T-cell (primary cell): ENCODE results near the gene RPH3AL. TPM values are rescaled to one million over a fixed set of nuclear protein-coding genes. Genes with fewer than 3 reads are reported as not detected.

Experiments used
- ATAC-seq, 4 experiments: fragments of 200-7000 bp in 3 of 4; fragments of 150-1000 bp in 1 of 4; cut with Tn5 transposase; replicated peaks in 1 of 4; 1 replicate in 3 of 4; 2 replicates in 1 of 4; pipeline ENCODE4 v1.10.0; 2021; ENCODE audit warnings: moderate library complexity in 3 of 4, mild to moderate bottlenecking in 2 of 4, moderate number of reproducible peaks in 1 of 4
- CTCF ChIA-PET, 2 donors: fragments of 300-600 bp; sonication (Branson Sonifier 250); formaldehyde crosslinking; loops; one replicate each; lab custom pipeline; 2022; ENCODE audit warnings: antibody characterized with exemption in 2 of 2; lab: Charles Lee
- POLR2A ChIA-PET, 2 donors: fragments of 300-600 bp; sonication (Branson Sonifier 250); formaldehyde crosslinking; loops; one replicate each; lab custom pipeline; 2022; ENCODE audit warnings: antibody characterized with exemption in 2 of 2; lab: Charles Lee
- DNase-seq, 35 experiments: peaks; one replicate each; pipeline versions ENCODE4 v3.0.0 to v3.0.0-alpha.2; 2013 to 2023
- H3K27ac ChIP-seq: one replicate; pipeline ENCODE4 v1.5.1; 2013; ENCODE audit warnings: low read length
- H3K27me3 ChIP-seq, 2 experiments: replicated peaks in 1 of 2; 1 replicate in 1 of 2; 2 replicates in 1 of 2; pipeline versions ENCODE4 v1.6.1 to v1.7.0; 2013; ENCODE audit warnings: low read length in 1 of 2, mixed read lengths in 1 of 2; ENCODE audit not compliant: control insufficient read depth in 2 of 2, insufficient read depth in 2 of 2; ENCODE audit errors: extremely low read depth in 1 of 2
- H3K36me3 ChIP-seq, 2 donors: 1 replicate in 1 of 2; 2 replicates in 1 of 2; pipeline versions ENCODE4 v1.6.1 to v1.7.0; 2013; ENCODE audit warnings: low read length in 1 of 2; ENCODE audit not compliant: control insufficient read depth in 2 of 2, insufficient read depth in 1 of 2; ENCODE audit errors: extremely low read depth in 1 of 2
- H3K4me1 ChIP-seq, 2 experiments: 1 replicate in 1 of 2; 2 replicates in 1 of 2; pipeline versions ENCODE4 v1.6.1 to v1.7.0; 2013; ENCODE audit warnings: low read length in 2 of 2, mixed read lengths in 1 of 2; ENCODE audit not compliant: insufficient read depth in 2 of 2, control insufficient read depth in 1 of 2; ENCODE audit errors: extremely low read depth in 1 of 2
- H3K4me3 ChIP-seq, 2 donors: 1 replicate in 1 of 2; 2 replicates in 1 of 2; pipeline versions ENCODE4 v1.5.1 to v1.7.0; 2013; ENCODE audit warnings: mild to moderate bottlenecking in 2 of 2, low read length in 1 of 2, moderate library complexity in 1 of 2; ENCODE audit not compliant: control insufficient read depth in 1 of 2; ENCODE audit errors: extremely low read depth in 1 of 2
- H3K9me3 ChIP-seq: 2 replicates; pipeline ENCODE4 v1.7.0; 2013
- H3K27ac Mint-ChIP-seq, 2 donors: one replicate each; pipeline ENCODE4 v1.8.0; 2020 to 2021; ENCODE audit warnings: mild to moderate bottlenecking in 2 of 2, mixed read lengths in 2 of 2
- H3K27me3 Mint-ChIP-seq, 2 donors: one replicate each; pipeline ENCODE4 v1.8.0; 2021 to 2022; ENCODE audit warnings: mixed read lengths in 2 of 2
- H3K36me3 Mint-ChIP-seq: one replicate; pipeline ENCODE4 v1.8.0; 2021; ENCODE audit warnings: mixed read lengths
- H3K4me1 Mint-ChIP-seq, 3 donors: one replicate each; pipeline ENCODE4 v1.8.0; 2020 to 2022; ENCODE audit warnings: mixed read lengths in 3 of 3, mild to moderate bottlenecking in 1 of 3
- H3K4me3 Mint-ChIP-seq, 3 donors: one replicate each; pipeline ENCODE4 v1.8.0; 2020 to 2022; ENCODE audit warnings: mild to moderate bottlenecking in 3 of 3, mixed read lengths in 3 of 3, moderate library complexity in 3 of 3
- H3K9me3 Mint-ChIP-seq, 3 donors: one replicate each; pipeline ENCODE4 v1.8.0; 2020 to 2022; ENCODE audit warnings: mixed read lengths in 3 of 3
- WGBS: methylation state at CpG from one replicate; pipeline ENCODE4 v1.1.5; 2013; ENCODE audit warnings: missing lambda C conversion rate; ENCODE audit not compliant: insufficient coverage; 5-methylcytosine and 5-hydroxymethylcytosine counted together
- total RNA-seq, 35 experiments: library from RNA in 6 of 35; stranded (reverse) in 6 of 35; fragments of 120-200 nt in 1 of 35; gene quantifications; one replicate each; pipeline versions ENCODE4 v1.2.1 to v1.2.4 and lab custom pipeline; 2013 to 2026

Gene RPH3AL
- total RNA-seq, 5 donors from 2014 or later (not counting 1 experiment from before 2014, with no cell fraction given): 4.5 to 10.5 (median 5.3) TPM

DNA sequence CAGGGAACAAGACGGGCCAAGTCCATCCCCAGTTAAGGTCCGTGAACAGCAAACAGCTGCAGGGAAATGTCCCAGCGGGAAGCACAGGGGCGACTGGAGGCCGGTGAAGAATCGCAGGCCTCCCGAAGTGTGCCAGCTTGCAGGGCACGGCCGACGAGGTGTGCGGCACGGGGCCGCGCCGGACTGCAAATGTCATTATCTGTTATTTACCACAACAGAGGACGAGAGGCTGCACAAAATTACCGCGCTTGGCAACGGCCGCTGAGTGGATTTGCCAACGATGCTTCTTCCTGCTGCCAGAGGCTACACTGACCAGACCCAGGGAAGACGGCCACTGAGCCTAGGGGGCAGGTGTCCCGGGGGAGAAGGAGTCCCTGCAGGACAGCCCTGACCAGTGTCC lies 53.1 kb downstream of the RPH3AL start:
- Histone ChIP-seq H3K4me1 (peaks cover 0 to 3% of the 10 kb centered on the region in 2 experiments), H3K4me3 (no peak overlapping the region), H3K27me3 (peaks cover 0 to 21% of the 10 kb centered on the region in 2 experiments), H3K27ac (no peak overlapping the region), H3K36me3 (no peaks in the 10 kb centered on the region), H3K9me3 (no peaks in the 10 kb centered on the region)
- WGBS: 81% methylated on average over 21 of the region's 23 CpGs
- H3K36me3 Mint-ChIP-seq: no peaks in the 10 kb centered on the region
- H3K4me3 Mint-ChIP-seq: no peak overlapping the region
- H3K9me3 Mint-ChIP-seq: no peaks in the 10 kb centered on the region
- ATAC-seq: no peak
- ChIA-PET POLR2A (no interaction called here), CTCF (no interaction called here)
- H3K27ac Mint-ChIP-seq: no peak overlapping the region
- H3K4me1 Mint-ChIP-seq: no peaks in the 10 kb centered on the region
- no peak for DNase-seq
- H3K27me3 Mint-ChIP-seq: peaks cover 0 to 6% of the 10 kb centered on the region in 2 donors

DNA sequence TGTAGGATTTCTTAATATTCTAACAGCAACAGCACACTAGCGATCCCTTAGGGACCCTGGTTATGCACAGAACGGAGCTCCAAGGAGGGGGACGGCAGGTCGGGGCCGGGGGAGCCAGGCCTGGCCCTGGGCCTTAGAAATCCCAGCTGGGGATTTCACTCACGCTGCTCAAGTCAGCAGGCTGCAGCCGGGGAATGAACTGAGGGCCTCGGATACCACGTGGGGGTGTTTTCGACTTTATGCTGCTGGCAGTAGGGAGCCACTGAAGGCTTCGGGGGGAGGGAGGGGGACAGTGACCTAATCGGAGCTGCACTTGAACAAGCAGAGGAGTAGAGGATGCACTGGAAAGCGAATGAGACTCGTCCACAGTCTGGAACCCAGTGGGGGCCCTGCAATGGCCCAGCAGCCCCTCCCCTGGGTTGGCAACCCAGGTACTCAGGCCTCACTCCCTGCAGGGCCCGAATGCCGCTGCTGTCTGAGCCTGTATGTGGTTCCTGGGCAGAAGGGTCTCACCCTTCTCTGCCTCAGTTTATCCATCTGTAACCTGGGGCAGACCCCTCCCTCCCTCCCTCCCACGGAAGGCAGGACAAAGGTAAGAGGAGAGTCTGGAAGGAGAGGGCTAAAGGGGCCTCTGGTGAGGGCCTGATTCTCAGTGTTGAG lies 53.7 kb downstream of the RPH3AL start:
- no peak overlapping the region for H3K27ac ChIP-seq
- Mint-ChIP-seq H3K36me3 (peaks cover 3% of the 10 kb centered on the region), H3K27ac (no peak overlapping the region), H3K9me3 (no peaks in the 10 kb centered on the region), H3K4me1 (peaks cover 0 to 2% (median 0%) of the 10 kb centered on the region in 3 donors), H3K27me3 (peaks cover 0 to 6% of the 10 kb centered on the region in 2 donors), H3K4me3 (no peak overlapping the region)
- POLR2A ChIA-PET: no interaction called here
- no peak overlapping the region for H3K4me3 ChIP-seq
- ATAC-seq: no peak
- CTCF ChIA-PET: no interaction called here
- no peaks in the 10 kb centered on the region for H3K36me3 ChIP-seq
- WGBS: 82% methylated on average over 14 of the region's 17 CpGs
- no peak for DNase-seq
- H3K4me1 ChIP-seq: no peaks in the 10 kb centered on the region
- H3K9me3 ChIP-seq: no peaks in the 10 kb centered on the region
- H3K27me3 ChIP-seq: peaks cover 0 to 18% of the 10 kb centered on the region in 2 experiments

DNA sequence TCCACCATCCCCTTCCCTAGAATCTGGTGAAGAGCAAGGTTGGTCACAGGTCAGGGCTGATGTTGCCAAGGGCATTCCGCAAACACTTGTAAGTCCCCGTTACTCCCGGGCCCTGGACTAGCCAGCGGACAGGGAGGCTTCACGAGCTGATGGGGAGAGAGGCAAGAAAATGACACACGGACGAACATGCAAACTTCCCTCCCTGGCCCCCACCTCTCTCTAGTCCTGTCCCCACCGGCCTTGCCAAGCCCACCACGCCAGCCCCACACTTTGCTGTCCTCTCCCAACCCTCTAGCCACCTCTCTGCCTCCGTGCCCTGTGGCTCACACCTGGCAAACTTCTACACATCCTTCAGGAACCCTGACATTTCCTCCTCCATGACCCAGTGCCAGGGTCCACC lies 54.8 kb downstream of the RPH3AL start:
- Histone ChIP-seq H3K9me3 (no peaks in the 10 kb centered on the region), H3K27ac (no peak overlapping the region), H3K4me3 (no peak overlapping the region), H3K27me3 (peaks cover 0 to 16% of the 10 kb centered on the region in 2 experiments), H3K36me3 (no peaks in the 10 kb centered on the region), H3K4me1 (peaks cover 0 to 8% of the 10 kb centered on the region in 2 experiments)
- peaks cover 1 to 2% of the 10 kb centered on the region in 2 donors for H3K27me3 Mint-ChIP-seq
- H3K4me3 Mint-ChIP-seq: no peak overlapping the region
- H3K36me3 Mint-ChIP-seq: peaks cover 3% of the 10 kb centered on the region
- DNase-seq (no peak), ATAC-seq (no peak)
- 73% methylated on average over 7 of the region's 10 CpGs for WGBS
- H3K9me3 Mint-ChIP-seq: no peaks in the 10 kb centered on the region
- no peak overlapping the region for H3K27ac Mint-ChIP-seq
- peaks cover 2 to 9% (median 6%) of the 10 kb centered on the region in 3 donors for H3K4me1 Mint-ChIP-seq
- POLR2A ChIA-PET: no interaction called here
- CTCF ChIA-PET: no interaction called here

DNA sequence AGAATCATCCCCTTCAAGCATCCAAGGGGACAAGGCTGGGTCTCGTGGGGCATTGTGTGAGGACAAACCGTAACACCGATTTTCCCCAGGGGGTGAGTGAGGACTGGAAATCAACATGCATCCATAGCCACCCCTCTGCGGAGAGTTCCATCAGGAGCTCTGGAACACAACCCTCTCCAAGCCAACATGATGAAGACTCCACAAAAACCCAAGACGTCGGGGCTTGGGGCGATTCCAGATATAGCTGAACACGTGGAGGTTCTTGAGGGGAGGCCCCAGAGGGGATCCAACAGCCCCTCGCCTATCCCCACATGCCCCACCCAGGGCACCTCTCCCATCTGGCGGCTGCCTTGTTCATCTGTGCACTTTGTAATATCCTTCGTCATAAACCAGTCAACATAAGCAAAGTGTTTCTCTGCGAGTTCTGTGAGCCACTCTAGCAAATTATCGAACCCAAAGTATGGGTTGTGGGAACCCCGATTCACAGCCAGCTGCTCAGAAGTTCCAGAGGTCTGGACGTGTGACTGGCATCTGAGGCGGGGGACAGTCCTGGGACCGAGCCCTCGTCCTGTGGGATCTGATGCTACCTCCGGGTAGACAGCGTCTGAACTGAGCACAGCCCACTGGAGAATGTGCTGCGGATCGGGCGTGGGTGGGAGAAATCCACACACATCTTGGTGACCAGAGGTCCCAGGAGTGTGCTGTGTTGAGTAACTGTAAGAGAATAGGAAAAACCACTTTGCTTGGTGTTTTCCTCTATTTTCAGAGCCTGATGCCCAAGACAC lies 55.5 kb downstream of the RPH3AL start:
- Histone ChIP-seq H3K4me1 (peaks cover 0 to 12% of the 10 kb centered on the region in 2 experiments), H3K27ac (no peak overlapping the region), H3K36me3 (no peaks in the 10 kb centered on the region), H3K9me3 (no peaks in the 10 kb centered on the region), H3K4me3 (no peak overlapping the region), H3K27me3 (peaks cover 0 to 14% of the 10 kb centered on the region in 2 experiments)
- peaks cover 3% of the 10 kb centered on the region for H3K36me3 Mint-ChIP-seq
- no peak for DNase-seq
- ChIA-PET CTCF (no interaction called here), POLR2A (no interaction called here)
- no peak overlapping the region for H3K27ac Mint-ChIP-seq
- ATAC-seq: no peak
- peaks cover 0 to 2% of the 10 kb centered on the region in 2 donors for H3K27me3 Mint-ChIP-seq
- no peaks in the 10 kb centered on the region for H3K9me3 Mint-ChIP-seq
- WGBS: 91% methylated on average over 19 of the region's 23 CpGs
- peaks cover 2 to 10% (median 10%) of the 10 kb centered on the region in 3 donors for H3K4me1 Mint-ChIP-seq
- no peak overlapping the region for H3K4me3 Mint-ChIP-seq

DNA sequence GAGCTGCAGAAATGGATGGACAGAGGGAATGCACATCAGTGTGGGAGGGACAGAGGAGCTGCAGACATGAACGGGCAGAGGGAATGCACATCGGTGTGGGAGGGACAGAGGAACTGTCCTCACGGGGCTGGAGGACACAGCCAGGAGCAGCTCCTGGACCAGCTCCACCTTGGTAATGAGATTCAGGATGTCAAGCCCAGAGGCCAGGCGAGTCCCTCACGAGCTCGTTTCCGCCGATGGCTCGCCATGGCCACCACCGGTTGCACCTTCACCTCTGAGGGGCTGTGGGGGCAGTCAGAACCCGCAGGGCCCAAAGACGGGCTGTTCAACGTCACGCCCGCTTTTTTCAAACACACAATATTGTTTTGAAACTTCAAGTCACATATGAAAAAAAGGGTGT lies 56.2 kb downstream of the RPH3AL start:
- 79% methylated on average over 8 of the region's 15 CpGs for WGBS
- no peak for DNase-seq
- peaks cover 0 to 2% of the 10 kb centered on the region in 2 donors for H3K27me3 Mint-ChIP-seq

DNA sequence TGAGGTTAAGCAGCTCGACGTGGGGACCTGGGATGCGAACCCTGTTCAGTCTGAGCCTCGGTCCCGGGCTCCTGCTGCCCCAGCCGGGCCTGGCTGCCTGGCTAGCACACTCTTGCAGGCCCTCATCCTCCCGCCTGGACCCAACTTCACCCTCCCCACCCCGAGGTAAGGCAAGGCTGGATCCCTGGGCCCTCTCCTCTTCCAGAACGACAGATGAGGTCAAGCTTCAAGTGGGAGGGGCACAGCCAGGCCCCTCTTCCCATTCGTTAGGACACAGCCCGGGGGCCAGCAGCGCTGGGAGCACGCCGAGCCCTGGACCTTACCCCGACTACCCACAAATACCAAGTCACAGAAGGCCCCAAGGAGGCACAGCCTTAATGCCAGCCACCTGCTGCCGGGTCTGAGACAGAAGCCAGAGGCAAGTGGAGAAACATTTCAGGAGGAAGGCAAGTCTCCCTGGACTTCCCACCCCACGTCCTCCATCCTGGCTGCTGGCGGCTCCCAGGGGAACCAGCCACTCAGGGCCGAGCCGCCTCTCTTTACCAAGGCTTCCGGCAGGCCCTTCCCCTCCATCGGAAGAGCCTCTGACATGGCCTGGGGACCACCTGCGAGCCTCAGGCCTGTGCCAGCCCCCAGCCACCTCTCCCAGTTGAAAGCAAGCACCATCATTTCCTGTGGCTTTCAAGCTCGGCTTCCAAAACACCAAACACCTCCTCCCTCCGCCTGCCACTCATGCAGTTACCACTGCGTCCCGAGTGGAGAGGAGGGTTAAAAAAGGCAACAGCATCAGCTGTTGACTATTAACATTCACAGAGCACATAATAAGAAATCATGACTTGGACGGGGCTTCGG lies 59.9 kb downstream of the RPH3AL start:
- H3K27me3 Mint-ChIP-seq: peaks cover 0 to 2% of the 10 kb centered on the region in 2 donors
- DNase-seq (peak in 5 of 35 experiments; percentile 7 to 20 (median 18)), ATAC-seq (peak in 3 of 4 experiments; percentile 57 to 70 (median 63))
- WGBS: 57% methylated on average over 24 of the region's 29 CpGs
- H3K36me3 Mint-ChIP-seq: peaks cover 3% of the 10 kb centered on the region
- Histone ChIP-seq H3K27me3 (peaks cover 0 to 7% of the 10 kb centered on the region in 2 experiments), H3K36me3 (no peaks in the 10 kb centered on the region), H3K4me3 (no peak overlapping the region), H3K9me3 (no peaks in the 10 kb centered on the region), H3K4me1 (peaks cover 0 to 12% of the 10 kb centered on the region in 2 experiments), H3K27ac (no peak overlapping the region)
- POLR2A ChIA-PET: no interaction called here
- peaks cover 2 to 10% (median 10%) of the 10 kb centered on the region in 3 donors for H3K4me1 Mint-ChIP-seq
- no peak overlapping the region for H3K27ac Mint-ChIP-seq
- no peaks in the 10 kb centered on the region for H3K9me3 Mint-ChIP-seq
- CTCF ChIA-PET: no interaction called here
- peak overlapping the region in 2 of 3 donors; percentile 44 to 67 for H3K4me3 Mint-ChIP-seq

More for the DNA sequence above, 56.2 kb downstream of the RPH3AL start:
- Histone ChIP-seq H3K36me3 (no peaks in the 10 kb centered on the region), H3K4me1 (peaks cover 0 to 12% of the 10 kb centered on the region in 2 experiments), H3K4me3 (no peak overlapping the region), H3K27me3 (peaks cover 0 to 7% of the 10 kb centered on the region in 2 experiments), H3K9me3 (no peaks in the 10 kb centered on the region), H3K27ac (no peak overlapping the region)
- ChIA-PET POLR2A (no interaction called here), CTCF (no interaction called here)
- ATAC-seq: no peak
- Mint-ChIP-seq H3K9me3 (no peaks in the 10 kb centered on the region), H3K4me3 (no peak overlapping the region), H3K36me3 (peaks cover 3% of the 10 kb centered on the region), H3K27ac (no peak overlapping the region), H3K4me1 (peaks cover 2 to 10% (median 10%) of the 10 kb centered on the region in 3 donors)
